Activated CD4-positive, alpha-beta memory T cell treated with anti-CD3 and anti-CD28 coated beads, Interleukin-2, amount 10 ng/mL, durations not matched to agents 7 days and 5 days (primary cell): Measurements from ENCODE around the gene ZBTB4. TPM values are rescaled to one million over a fixed set of nuclear protein-coding genes. Genes with fewer than 3 reads are reported as not detected.

Experiments
- CTCF ChIA-PET: fragments of 350-600 bp; sonication (Branson Sonifier 250); formaldehyde crosslinking; loops from one replicate; lab custom pipeline; 2021; ENCODE audit warnings: antibody characterized with exemption, inconsistent platforms; lab: Charles Lee
- POLR2A ChIA-PET: fragments of 350-600 bp; sonication (Branson Sonifier 250); formaldehyde crosslinking; loops from one replicate; lab custom pipeline; 2021; ENCODE audit warnings: antibody characterized with exemption; lab: Charles Lee
- DNase-seq: peaks from one replicate; pipeline ENCODE4 v3.0.0-alpha.2; 2020
- H3K27ac Mint-ChIP-seq: one replicate; pipeline ENCODE4 v1.8.0; 2021; ENCODE audit warnings: mild to moderate bottlenecking, mixed read lengths
- H3K27me3 Mint-ChIP-seq: one replicate; pipeline ENCODE4 v1.8.0; 2021; ENCODE audit warnings: mixed read lengths
- H3K36me3 Mint-ChIP-seq: one replicate; pipeline ENCODE4 v1.8.0; 2021; ENCODE audit warnings: low read depth, mixed read lengths
- H3K4me1 Mint-ChIP-seq: one replicate; pipeline ENCODE4 v1.8.0; 2021; ENCODE audit warnings: mixed read lengths
- H3K4me3 Mint-ChIP-seq: one replicate; pipeline ENCODE4 v1.8.0; 2021; ENCODE audit warnings: mild to moderate bottlenecking, mixed read lengths
- H3K9me3 Mint-ChIP-seq: one replicate; pipeline ENCODE4 v1.8.0; 2021; ENCODE audit warnings: mixed read lengths
- total RNA-seq, 2 experiments: library from RNA; stranded (reverse); gene quantifications; one replicate each; pipeline ENCODE4 v1.2.3, GENCODE V29; 2021

The ZBTB4 gene
- total RNA-seq, 2 experiments from 2014 or later, result 27.4 to 27.9 TPM

DNA sequence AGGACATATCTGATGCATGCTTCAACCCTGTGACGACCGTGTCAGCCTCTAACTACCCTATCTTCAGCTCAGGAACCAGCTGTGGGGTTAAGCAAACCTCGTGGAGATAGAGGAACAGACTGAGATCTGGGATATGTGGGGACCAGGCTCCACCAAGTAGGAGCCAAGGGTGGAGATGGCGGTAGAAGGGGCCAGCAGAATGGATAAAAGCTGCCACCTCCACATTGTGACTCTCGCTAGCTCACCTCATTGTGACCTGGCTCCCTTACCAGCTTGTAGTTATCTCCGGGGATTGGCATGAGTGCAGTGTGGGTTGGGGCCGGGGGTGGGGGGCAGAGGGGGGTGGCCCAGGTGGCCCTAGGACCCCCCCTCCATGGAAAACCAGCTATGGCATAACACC is 54.1 kb downstream of the ZBTB4 start, which contains the start of gene SPEM2:
Gene SPEM2 (plus strand): TSS at position 301 of the 400 bp plus-strand sequence. CDS start 73 bp downstream, at position 374.
- H3K9me3 Mint-ChIP-seq, result no peaks in the 10 kb centered on the region
- peaks cover 1% of the 10 kb centered on the region for H3K27me3 Mint-ChIP-seq
- H3K36me3 Mint-ChIP-seq, result no peaks in the 10 kb centered on the region
- CTCF ChIA-PET, result no interaction called here
- DNase-seq, result no peak
- POLR2A ChIA-PET, result interaction anchor here (0.9 kb wide), 1 partner anchor 16 kb away, joined by 4 read pairs; no protein-coding TSS in a partner anchor
- no peak within 1 kb of the TSS for H3K4me3 Mint-ChIP-seq
- H3K27ac Mint-ChIP-seq, result no peak within 1 kb of the TSS
- H3K4me1 Mint-ChIP-seq, result no peaks in the 10 kb centered on the region

DNA sequence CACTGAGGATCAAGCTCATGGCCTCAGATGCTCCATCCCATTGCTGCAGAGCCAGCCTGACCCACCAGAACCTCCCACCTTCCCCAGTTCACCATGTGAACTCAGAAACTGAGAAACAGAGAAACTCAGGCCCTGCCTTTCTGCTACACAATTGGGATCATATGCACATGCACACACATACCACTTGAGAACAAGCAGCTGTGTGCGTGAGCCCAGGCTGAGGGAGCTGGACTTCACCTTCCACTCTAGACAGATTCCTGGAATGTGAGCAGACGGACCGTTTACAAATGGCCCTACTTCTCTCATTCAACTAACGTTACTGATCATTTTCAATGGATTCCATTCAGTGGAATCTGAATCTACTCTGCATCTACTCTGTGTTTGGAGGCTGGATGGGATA is 55.8 kb downstream of the ZBTB4 start:
- POLR2A ChIA-PET, result interaction anchor here (1.4 kb wide), 1 partner anchor 31 kb away, joined by 3 read pairs; no protein-coding TSS in a partner anchor
- CTCF ChIA-PET, result interaction anchor here (1.4 to 1.8 kb wide), 2 partner anchors 8 to 13 kb away, joined by 4 to 5 read pairs; no protein-coding TSS in a partner anchor
- H3K27me3 Mint-ChIP-seq, result peaks cover 1% of the 10 kb centered on the region
- H3K4me1 Mint-ChIP-seq, result no peaks in the 10 kb centered on the region
- H3K36me3 Mint-ChIP-seq, result no peaks in the 10 kb centered on the region
- no peak overlapping the region for H3K4me3 Mint-ChIP-seq
- no peak for DNase-seq
- H3K9me3 Mint-ChIP-seq, result no peaks in the 10 kb centered on the region
- H3K27ac Mint-ChIP-seq, result no peak overlapping the region

DNA sequence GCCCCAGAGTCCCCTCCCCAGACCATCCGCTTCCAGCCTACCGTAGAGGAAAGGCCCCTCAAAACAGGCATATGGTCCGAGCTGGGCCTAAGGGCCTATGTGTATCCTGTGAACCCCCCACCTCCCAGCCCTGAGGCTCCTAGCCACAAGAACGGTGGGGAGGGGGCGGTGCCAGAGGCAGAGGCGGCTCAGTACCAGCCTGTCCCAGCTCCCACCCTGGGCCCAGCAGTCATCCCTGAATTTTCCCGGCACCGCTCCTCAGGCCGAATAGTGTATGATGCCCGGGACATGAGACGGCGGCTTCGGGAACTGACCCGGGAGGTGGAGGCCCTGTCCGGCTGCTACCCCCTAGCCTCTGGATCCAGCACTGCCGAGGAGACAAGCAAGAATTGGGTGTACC is 58.2 kb downstream of the ZBTB4 start:
- Mint-ChIP-seq H3K36me3 (no peaks in the 10 kb centered on the region), H3K9me3 (no peaks in the 10 kb centered on the region), H3K27me3 (peaks cover 1% of the 10 kb centered on the region), H3K4me1 (no peaks in the 10 kb centered on the region), H3K27ac (no peak overlapping the region), H3K4me3 (no peak overlapping the region)
- no peak for DNase-seq
- POLR2A ChIA-PET, result interaction anchor here (1.1 to 1.3 kb wide), 2 partner anchors 18 to 62 kb away, joined by 3 to 9 read pairs; partner anchors contain the start of gene TMEM256
- CTCF ChIA-PET, result interaction anchor here (1.2 to 1.9 kb wide), 2 partner anchors 16 to 65 kb away, joined by 4 to 5 read pairs; no protein-coding TSS in a partner anchor

DNA sequence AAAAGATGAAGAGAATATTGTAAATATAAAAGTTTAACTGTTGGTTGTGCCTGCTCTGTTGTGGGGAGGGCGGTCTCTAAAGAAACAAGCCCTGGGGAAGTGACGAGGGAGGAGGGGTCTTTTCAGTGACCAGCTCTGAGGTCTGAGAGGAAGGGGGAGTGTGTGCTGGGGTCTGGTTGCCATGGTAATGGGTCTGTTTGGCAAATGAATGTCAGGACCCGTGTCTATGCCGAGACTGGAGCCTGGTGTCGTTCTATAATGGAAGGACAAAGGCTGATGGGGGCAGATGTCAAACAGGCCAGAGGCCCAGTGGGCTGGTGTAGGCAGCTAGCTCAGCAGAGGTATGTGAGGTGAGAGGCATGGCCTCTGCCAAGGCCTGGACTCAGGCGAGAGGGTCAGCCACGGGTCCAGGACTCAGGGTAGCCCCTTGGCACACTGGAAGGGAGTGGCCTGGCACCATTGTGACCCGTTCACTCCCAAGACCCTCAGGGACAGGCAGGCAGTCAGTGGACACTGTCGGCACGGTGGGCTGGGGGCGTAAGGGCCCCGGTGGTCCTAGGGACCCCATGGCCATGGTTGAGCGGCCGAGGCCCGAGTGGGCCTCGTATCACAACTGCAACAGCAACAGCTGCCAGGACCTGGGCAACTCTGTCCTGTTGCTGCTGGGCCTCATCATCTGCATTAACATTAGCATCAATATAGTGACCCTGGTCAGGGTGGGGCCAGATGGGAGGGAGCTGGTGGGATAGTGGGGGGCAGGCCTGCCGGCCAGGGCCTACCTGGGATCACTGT is 59.4 kb downstream of the ZBTB4 start, which contains the start of gene SPEM1:
Gene SPEM1 (plus strand): TSS at position 506 of the 792 bp plus-strand sequence. CDS start 61 bp downstream, at position 567.
- ChIA-PET POLR2A (interaction anchor here (0.9 to 1.3 kb wide), 3 partner anchors 16 to 63 kb away, joined by 3 to 9 read pairs (median 3); partner anchors contain the start of gene TMEM256), CTCF (interaction anchor here (0.6 to 1.9 kb wide), 4 partner anchors 16 to 214 kb away, joined by 3 to 6 read pairs (median 4); partner anchors contain the start of gene TMEM256)
- Mint-ChIP-seq H3K4me1 (no peaks in the 10 kb centered on the region), H3K27ac (no peak within 1 kb of the TSS), H3K36me3 (no peaks in the 10 kb centered on the region), H3K27me3 (peaks cover 1% of the 10 kb centered on the region), H3K4me3 (no peak within 1 kb of the TSS), H3K9me3 (no peaks in the 10 kb centered on the region)
- no peak for DNase-seq

DNA sequence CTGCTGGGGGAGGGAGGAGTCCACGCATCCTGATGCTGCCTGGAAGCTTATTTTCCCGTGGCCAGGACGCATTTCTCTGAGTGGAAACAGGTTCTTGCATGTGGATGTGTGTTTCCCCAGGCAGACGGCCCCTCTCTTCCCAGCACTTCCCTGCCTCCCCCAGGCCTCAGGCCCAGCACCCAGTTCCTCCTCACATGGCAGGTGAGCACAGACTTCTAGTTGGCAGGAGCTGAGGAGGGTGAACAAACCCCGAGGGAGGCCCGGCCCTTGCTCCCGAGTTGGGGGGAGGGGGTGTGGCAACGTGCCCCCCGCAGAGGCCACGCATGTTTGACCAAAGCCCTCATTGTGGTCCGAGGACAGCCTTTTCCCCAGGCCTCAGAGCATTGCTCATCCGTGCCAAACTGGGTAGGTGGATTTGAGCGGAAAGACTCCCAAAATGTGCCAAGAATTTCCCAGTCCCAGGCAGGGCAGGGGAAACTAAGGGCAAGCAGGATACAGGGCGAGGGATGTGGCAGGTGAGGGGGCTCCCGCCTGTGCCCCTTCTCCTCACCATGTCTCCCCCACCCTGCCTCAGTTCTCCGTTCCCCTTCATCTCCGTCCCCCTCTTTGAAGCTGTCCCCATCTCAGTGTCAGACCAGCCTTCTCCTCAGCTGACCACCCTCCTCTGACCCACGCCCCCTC is 60.8 kb downstream of the ZBTB4 start:
- Mint-ChIP-seq H3K36me3 (no peaks in the 10 kb centered on the region), H3K9me3 (no peaks in the 10 kb centered on the region), H3K27me3 (no peaks in the 10 kb centered on the region), H3K4me3 (no peak overlapping the region), H3K4me1 (no peaks in the 10 kb centered on the region), H3K27ac (no peak overlapping the region)
- ChIA-PET POLR2A (interaction anchor here (0.9 kb wide), 1 partner anchor 18 kb away, joined by 3 read pairs; no protein-coding TSS in a partner anchor), CTCF (no interaction called here)
- no peak for DNase-seq

DNA sequence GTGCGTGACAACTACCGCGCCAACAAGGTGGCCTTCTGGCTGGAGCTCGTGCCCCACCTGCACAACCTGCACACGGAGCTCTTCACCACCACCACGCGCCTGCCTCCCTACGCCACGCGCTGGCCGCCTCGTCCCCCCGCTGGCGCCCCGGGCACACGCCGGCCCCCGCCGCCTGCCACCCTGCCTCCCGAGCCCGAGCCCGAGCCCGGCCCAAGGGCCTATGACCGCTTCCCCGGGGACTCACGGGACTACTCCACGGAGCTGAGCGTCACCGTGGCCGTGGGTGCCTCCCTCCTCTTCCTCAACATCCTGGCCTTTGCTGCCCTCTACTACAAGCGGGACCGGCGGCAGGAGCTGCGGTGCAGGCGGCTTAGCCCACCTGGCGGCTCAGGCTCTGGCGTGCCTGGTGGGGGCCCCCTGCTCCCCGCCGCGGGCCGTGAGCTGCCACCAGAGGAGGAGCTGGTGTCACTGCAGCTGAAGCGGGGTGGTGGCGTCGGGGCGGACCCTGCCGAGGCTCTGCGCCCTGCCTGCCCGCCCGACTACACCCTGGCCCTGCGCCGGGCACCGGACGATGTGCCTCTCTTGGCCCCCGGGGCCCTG is 62.3 kb downstream of the ZBTB4 start:
- no peak overlapping the region for H3K27ac Mint-ChIP-seq
- CTCF ChIA-PET, result interaction anchor here (1.4 kb wide), 1 partner anchor 62 kb away, joined by 3 read pairs; no protein-coding TSS in a partner anchor
- no peak for DNase-seq
- H3K4me1 Mint-ChIP-seq, result no peaks in the 10 kb centered on the region
- POLR2A ChIA-PET, result no interaction called here
- no peak overlapping the region for H3K4me3 Mint-ChIP-seq
- H3K27me3 Mint-ChIP-seq, result no peaks in the 10 kb centered on the region
- H3K9me3 Mint-ChIP-seq, result no peaks in the 10 kb centered on the region
- no peaks in the 10 kb centered on the region for H3K36me3 Mint-ChIP-seq

DNA sequence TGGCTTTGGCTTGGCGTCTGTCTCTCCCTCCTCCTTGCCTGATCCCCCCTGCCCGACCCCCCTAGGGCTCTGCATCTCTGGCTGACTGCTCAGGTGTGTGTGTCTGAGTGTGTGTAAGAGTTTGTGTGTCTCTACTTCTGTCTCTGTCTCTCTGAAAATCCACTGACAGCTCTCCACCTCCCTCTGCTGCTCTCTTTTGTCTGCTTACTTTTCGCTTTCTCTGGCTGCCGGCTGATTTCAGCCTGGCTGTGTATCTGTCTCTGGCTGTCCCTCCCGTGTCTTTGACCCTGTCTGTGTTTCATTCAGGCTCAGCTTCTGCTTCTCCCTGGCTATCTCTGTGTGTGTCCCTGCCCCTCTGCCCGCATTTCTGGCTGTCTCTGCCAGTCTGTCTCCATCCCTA is 63.1 kb downstream of the ZBTB4 start:
- Mint-ChIP-seq H3K4me1 (no peaks in the 10 kb centered on the region), H3K27me3 (no peaks in the 10 kb centered on the region), H3K9me3 (no peaks in the 10 kb centered on the region), H3K36me3 (no peaks in the 10 kb centered on the region), H3K4me3 (no peak overlapping the region), H3K27ac (no peak overlapping the region)
- no peak for DNase-seq
- ChIA-PET POLR2A (no interaction called here), CTCF (interaction anchor here (1.4 kb wide), 1 partner anchor 61 kb away, joined by 3 read pairs; no protein-coding TSS in a partner anchor)

DNA sequence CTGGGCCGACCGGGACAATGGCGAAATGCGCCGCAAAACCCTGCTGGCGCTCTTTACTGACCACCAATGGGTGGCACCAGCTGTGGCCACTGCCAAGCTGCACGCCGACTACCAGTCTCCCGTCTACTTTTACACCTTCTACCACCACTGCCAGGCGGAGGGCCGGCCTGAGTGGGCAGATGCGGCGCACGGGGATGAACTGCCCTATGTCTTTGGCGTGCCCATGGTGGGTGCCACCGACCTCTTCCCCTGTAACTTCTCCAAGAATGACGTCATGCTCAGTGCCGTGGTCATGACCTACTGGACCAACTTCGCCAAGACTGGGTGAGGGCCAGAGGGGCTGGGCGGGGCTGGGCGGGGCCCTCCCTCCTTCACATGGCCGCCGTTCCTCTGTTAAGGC is 63.6 kb downstream of the ZBTB4 start:
- H3K27ac Mint-ChIP-seq, result no peak overlapping the region

DNA sequence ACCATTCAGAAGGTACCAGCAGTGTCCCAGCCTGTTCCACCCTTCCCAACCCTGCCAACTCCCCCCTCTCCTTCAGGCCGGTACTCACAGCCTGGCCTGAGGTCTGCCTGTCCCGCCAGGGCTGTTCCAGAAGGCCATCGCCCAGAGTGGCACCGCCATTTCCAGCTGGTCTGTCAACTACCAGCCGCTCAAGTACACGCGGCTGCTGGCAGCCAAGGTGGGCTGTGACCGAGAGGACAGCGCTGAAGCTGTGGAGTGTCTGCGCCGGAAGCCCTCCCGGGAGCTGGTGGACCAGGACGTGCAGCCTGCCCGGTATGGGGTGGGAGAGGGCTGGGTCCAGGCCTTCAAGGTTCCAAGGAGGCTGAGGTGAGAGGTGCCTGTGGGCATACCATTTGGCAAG is 64.6 kb downstream of the ZBTB4 start:
- POLR2A ChIA-PET, result no interaction called here
- Mint-ChIP-seq H3K4me1 (no peaks in the 10 kb centered on the region), H3K27ac (no peak overlapping the region), H3K36me3 (no peaks in the 10 kb centered on the region), H3K27me3 (no peaks in the 10 kb centered on the region), H3K9me3 (no peaks in the 10 kb centered on the region), H3K4me3 (no peak overlapping the region)
- DNase-seq, result no peak
- CTCF ChIA-PET, result interaction anchor here (1.8 kb wide), 1 partner anchor 59 kb away, joined by 4 read pairs; no protein-coding TSS in a partner anchor

More for the DNA sequence above, 63.6 kb downstream of the ZBTB4 start:
- CTCF ChIA-PET, result interaction anchor here (1.8 kb wide), 1 partner anchor 60 kb away, joined by 4 read pairs; no protein-coding TSS in a partner anchor
- H3K9me3 Mint-ChIP-seq, result no peaks in the 10 kb centered on the region
- no peak overlapping the region for H3K4me3 Mint-ChIP-seq
- no peaks in the 10 kb centered on the region for H3K4me1 Mint-ChIP-seq
- no peak for DNase-seq
- H3K36me3 Mint-ChIP-seq, result no peaks in the 10 kb centered on the region
- POLR2A ChIA-PET, result no interaction called here
- no peaks in the 10 kb centered on the region for H3K27me3 Mint-ChIP-seq

DNA sequence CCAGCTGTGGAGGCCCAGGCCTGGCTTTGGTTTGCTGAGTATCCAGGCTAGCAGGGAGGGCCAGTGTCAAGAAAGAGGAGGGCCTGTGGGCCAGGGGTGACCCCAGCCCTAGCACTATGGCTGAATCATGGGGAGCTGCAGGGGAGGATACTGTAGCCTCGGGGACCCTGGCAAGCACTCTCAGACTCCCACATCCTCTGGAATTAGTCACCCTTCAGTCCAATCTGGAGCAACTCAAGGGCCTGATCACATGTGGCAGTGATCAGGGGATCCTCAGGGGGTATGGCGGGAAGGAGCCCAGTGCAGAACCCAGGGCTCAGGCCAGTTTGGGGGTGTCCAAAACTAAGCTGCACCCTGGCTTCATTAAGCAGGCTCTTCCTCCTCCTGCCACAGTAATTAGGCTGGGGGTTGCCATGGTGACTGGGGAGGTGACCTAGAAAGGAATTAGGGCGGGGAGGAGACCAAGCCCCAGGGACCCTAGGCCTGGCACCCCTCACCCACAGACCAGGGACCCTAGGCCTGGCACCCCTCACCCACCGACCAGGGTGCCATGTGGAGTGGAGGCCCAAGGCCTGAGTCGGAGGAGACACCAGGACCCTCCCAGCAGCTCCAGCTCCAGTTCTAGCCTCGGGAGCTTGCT is 66.0 kb downstream of the ZBTB4 start:
- H3K27me3 Mint-ChIP-seq, result peaks cover 5% of the 10 kb centered on the region
- peaks cover 4% of the 10 kb centered on the region for H3K4me1 Mint-ChIP-seq
- DNase-seq, result no peak
- no peak overlapping the region for H3K27ac Mint-ChIP-seq
- H3K36me3 Mint-ChIP-seq, result no peaks in the 10 kb centered on the region
- H3K4me3 Mint-ChIP-seq, result no peak overlapping the region
- POLR2A ChIA-PET, result interaction anchor here (0.6 to 0.8 kb wide), 2 partner anchors 9 to 22 kb away, joined by 3 read pairs; partner anchors contain the start of gene TMEM256
- H3K9me3 Mint-ChIP-seq, result no peaks in the 10 kb centered on the region
- CTCF ChIA-PET, result interaction anchor here (1.0 to 1.2 kb wide), 2 partner anchors 10 to 22 kb away, joined by 3 read pairs; partner anchors contain the start of genes TMEM102 and TMEM256

DNA sequence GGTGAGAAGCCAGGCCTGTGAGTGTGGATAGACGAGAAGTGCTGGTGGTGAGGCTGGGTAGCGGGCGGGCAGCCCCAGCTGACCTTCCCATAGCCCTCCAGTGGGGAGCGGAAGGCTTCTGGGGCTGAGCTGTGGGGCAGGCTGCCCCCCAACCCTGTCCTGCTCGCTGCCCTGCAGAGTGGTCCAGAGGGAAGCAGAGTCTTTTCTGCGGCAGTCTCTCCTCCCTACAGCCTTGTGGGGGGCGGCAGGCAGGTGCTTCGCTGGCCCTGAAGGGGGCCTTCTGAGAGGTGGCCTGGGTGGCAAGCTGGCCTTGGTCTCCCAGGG is 68.0 kb downstream of the ZBTB4 start:
- POLR2A ChIA-PET, result interaction anchor here (1.1 kb wide), 1 partner anchor 13 kb away, joined by 3 read pairs; no protein-coding TSS in a partner anchor
- CTCF ChIA-PET, result no interaction called here
- no peaks in the 10 kb centered on the region for H3K36me3 Mint-ChIP-seq
- DNase-seq, result no peak
- H3K9me3 Mint-ChIP-seq, result no peaks in the 10 kb centered on the region
- H3K27ac Mint-ChIP-seq, result no peak overlapping the region
- H3K27me3 Mint-ChIP-seq, result peaks cover 9% of the 10 kb centered on the region
- H3K4me1 Mint-ChIP-seq, result peaks cover 9% of the 10 kb centered on the region
- H3K4me3 Mint-ChIP-seq, result no peak overlapping the region
